ENCODE measurements around the gene COL12A1. TPM values are rescaled to one million over a fixed set of nuclear protein-coding genes. Genes with fewer than 3 reads are reported as not detected.

The COL12A1 gene
- total RNA-seq, 2 experiments from 2014 or later: not detected

- ChIA-PET POLR2A (no interaction called here), CTCF (no interaction called here)
Observed at GRCh38 chr6:75114195-75114594, 91.7 kb downstream of the COL12A1 start.

GRCh38 chr6:75113446-75113845 is 92.4 kb downstream of the COL12A1 start:
- ChIA-PET POLR2A (no interaction called here), CTCF (no interaction called here)

GRCh38 chr6:75109765-75110164 is 96.1 kb downstream of the COL12A1 start:
- CTCF ChIA-PET: no interaction called here

GRCh38 chr6:75109022-75109421 is 96.8 kb downstream of the COL12A1 start:
- ChIA-PET CTCF (no interaction called here), POLR2A (no interaction called here)

More at GRCh38 chr6:75109765-75110164, 96.1 kb downstream of the COL12A1 start:
- POLR2A ChIA-PET: no interaction called here

GRCh38 chr6:75108333-75108974 is 97.4 kb downstream of the COL12A1 start:
- ChIA-PET POLR2A (no interaction called here), CTCF (no interaction called here)

- CTCF ChIA-PET: no interaction called here
- POLR2A ChIA-PET: no interaction called here
Observed at GRCh38 chr6:75107913-75108312, 97.9 kb downstream of the COL12A1 start.

GRCh38 chr6:75106426-75106825 is 99.4 kb downstream of the COL12A1 start:
- ChIA-PET POLR2A (no interaction called here), CTCF (no interaction called here)

GRCh38 chr6:75103431-75103830 is 102.4 kb downstream of the COL12A1 start:
- ChIA-PET POLR2A (no interaction called here), CTCF (no interaction called here)

- ChIA-PET POLR2A (no interaction called here), CTCF (no interaction called here)
Observed at GRCh38 chr6:75102301-75102700, 103.6 kb downstream of the COL12A1 start.

GRCh38 chr6:75101896-75102295 is 104.0 kb downstream of the COL12A1 start:
- POLR2A ChIA-PET: no interaction called here
- CTCF ChIA-PET: no interaction called here

GRCh38 chr6:75098709-75099108 is 107.1 kb downstream of the COL12A1 start:
- POLR2A ChIA-PET: no interaction called here
- CTCF ChIA-PET: no interaction called here

GRCh38 chr6:75096966-75097365 is 108.9 kb downstream of the COL12A1 start:
- ChIA-PET CTCF (interaction anchor here (0.7 kb wide), 1 partner anchor 99 kb away, joined by 3 read pairs; no protein-coding TSS in a partner anchor), POLR2A (no interaction called here)

- CTCF ChIA-PET: no interaction called here
Observed at GRCh38 chr6:75094614-75095200, 111.1 kb downstream of the COL12A1 start.

GRCh38 chr6:75091467-75092190 is 114.2 kb downstream of the COL12A1 start:
- CTCF ChIA-PET: no interaction called here
- POLR2A ChIA-PET: no interaction called here

More at GRCh38 chr6:75094614-75095200, 111.1 kb downstream of the COL12A1 start:
- POLR2A ChIA-PET: no interaction called here

- CTCF ChIA-PET: no interaction called here
- POLR2A ChIA-PET: no interaction called here
Observed at GRCh38 chr6:75090576-75090975, 115.3 kb downstream of the COL12A1 start.

GRCh38 chr6:75089921-75090320 is 115.9 kb downstream of the COL12A1 start:
- ChIA-PET POLR2A (no interaction called here), CTCF (no interaction called here)

- ChIA-PET POLR2A (no interaction called here), CTCF (no interaction called here)
Observed at GRCh38 chr6:75089151-75089897, 116.5 kb downstream of the COL12A1 start.

GRCh38 chr6:75085931-75086635 is 119.8 kb downstream of the COL12A1 start:
- POLR2A ChIA-PET: no interaction called here

GRCh38 chr6:75084872-75085381 is 120.9 kb downstream of the COL12A1 start:
- CTCF ChIA-PET: no interaction called here
- POLR2A ChIA-PET: no interaction called here

More at GRCh38 chr6:75085931-75086635, 119.8 kb downstream of the COL12A1 start:
- CTCF ChIA-PET: no interaction called here

GRCh38 chr6:75084018-75084417 is 121.8 kb downstream of the COL12A1 start:
- ChIA-PET POLR2A (no interaction called here), CTCF (no interaction called here)
